Left forelimb (tissue), 1 donor: ENCODE data around the gene MARCHF3.
A peak's percentile ranks its signal among the peaks of the same experiment; 100 is the strongest.
"Not testable (repeated sequence)": the region's sequence is repeated elsewhere in the genome, so short reads cannot be mapped to it uniquely, and the experiment has no call there.

ENCODE experiments used
- DNase-seq: peaks from one replicate; pipeline ENCODE4 v3.0.0-alpha.2; 2018; ENCODE audit warnings: low spot score

MARCHF3 gene

GRCh38 chr5:126872561-126873354 lies 157.6 kb downstream of the MARCHF3 start:
- DNase-seq: no peak

- no peak for DNase-seq
These were observed 158.9 kb downstream of the MARCHF3 start for GRCh38 chr5:126871441-126871840.

- DNase-seq: no peak
These were observed 161.3 kb downstream of the MARCHF3 start for GRCh38 chr5:126869005-126869451.

GRCh38 chr5:126868338-126869004 lies 161.9 kb downstream of the MARCHF3 start:
- no peak for DNase-seq

- DNase-seq: no peak
These were observed 163.3 kb downstream of the MARCHF3 start for GRCh38 chr5:126866851-126867636.

- no peak for DNase-seq
These were observed 165.1 kb downstream of the MARCHF3 start for GRCh38 chr5:126865299-126865698.

- DNase-seq: no peak
These were observed 166.2 kb downstream of the MARCHF3 start for GRCh38 chr5:126864042-126864688.

- DNase-seq: no peak
These were observed 167.0 kb downstream of the MARCHF3 start for GRCh38 chr5:126863402-126863801.

GRCh38 chr5:126858441-126858840 lies 171.9 kb downstream of the MARCHF3 start:
- no peak for DNase-seq

- DNase-seq: no peak
These were observed 172.6 kb downstream of the MARCHF3 start for GRCh38 chr5:126857472-126858410.

- no peak for DNase-seq
These were observed 175.1 kb downstream of the MARCHF3 start for GRCh38 chr5:126855266-126855665.

GRCh38 chr5:126854526-126855110 lies 175.7 kb downstream of the MARCHF3 start:
- no peak for DNase-seq

- not testable (repeated sequence) for DNase-seq
These were observed 176.6 kb downstream of the MARCHF3 start for GRCh38 chr5:126853541-126854307.

- no peak for DNase-seq
These were observed 177.5 kb downstream of the MARCHF3 start for GRCh38 chr5:126852841-126853271.

GRCh38 chr5:126852091-126852571 lies 178.2 kb downstream of the MARCHF3 start:
- DNase-seq: no peak

GRCh38 chr5:126851501-126852011 lies 178.8 kb downstream of the MARCHF3 start:
- DNase-seq: peak; percentile 85

- DNase-seq: no peak
These were observed 181.2 kb downstream of the MARCHF3 start for GRCh38 chr5:126849101-126849678.

GRCh38 chr5:126848253-126848652 lies 182.1 kb downstream of the MARCHF3 start:
- no peak for DNase-seq

- DNase-seq: no peak
These were observed 182.5 kb downstream of the MARCHF3 start for GRCh38 chr5:126847826-126848251.
